B cell (primary cell): ENCODE measurements around the gene BRSK2. TPM values are rescaled to one million over a fixed set of nuclear protein-coding genes. Genes with fewer than 3 reads are reported as not detected.

Experiments
- ATAC-seq: fragments of 200-7000 bp; cut with Tn5 transposase; one replicate; pipeline ENCODE4 v1.10.0; 2021; ENCODE audit warnings: low read depth, mild to moderate bottlenecking, moderate number of reproducible peaks, moderate library complexity
- CTCF ChIA-PET: fragments of 350-600 bp; sonication (Branson Sonifier 250); formaldehyde crosslinking; loops from one replicate; lab custom pipeline; 2021; ENCODE audit warnings: antibody characterized with exemption, inconsistent platforms; lab: Charles Lee
- POLR2A ChIA-PET: fragments of 350-600 bp; sonication (Branson Sonifier 250); formaldehyde crosslinking; loops from one replicate; lab custom pipeline; 2021; ENCODE audit warnings: antibody characterized with exemption; lab: Charles Lee
- DNase-seq: peaks from one replicate; pipeline ENCODE4 v3.0.0; 2013
- H2AFZ ChIP-seq: 2 replicates; pipeline ENCODE4 v1.6.1; 2012; ENCODE audit warnings: mild to moderate bottlenecking, low read depth, low read length; ENCODE audit not compliant: insufficient read depth, poor library complexity, severe bottlenecking
- H3K27ac ChIP-seq, 2 donors: 1 replicate in 1 of 2; 2 replicates in 1 of 2; pipeline ENCODE4 v1.5.1; 2012 to 2013; ENCODE audit warnings: low read length in 2 of 2, mild to moderate bottlenecking in 2 of 2, moderate library complexity in 1 of 2
- H3K27me3 ChIP-seq, 4 experiments: fragments of 200-600 bp in 1 of 4; sonication (generic) in 1 of 4; replicated peaks in 1 of 4; 1 replicate in 2 of 4; 2 replicates in 2 of 4; pipeline versions ENCODE4 v1.6.1 to v1.7.0; 2013 to 2016; ENCODE audit warnings: low read length in 3 of 4, mild to moderate bottlenecking in 2 of 4, mixed read lengths in 1 of 4, moderate library complexity in 1 of 4; ENCODE audit not compliant: insufficient read depth in 4 of 4, control insufficient read depth in 3 of 4; ENCODE audit errors: control extremely low read depth in 1 of 4
- H3K36me3 ChIP-seq, 2 experiments: replicated peaks in 1 of 2; 1 replicate in 1 of 2; 2 replicates in 1 of 2; pipeline versions ENCODE4 v1.6.1 to v1.7.1; 2013; ENCODE audit warnings: low read length in 1 of 2; ENCODE audit not compliant: insufficient read depth in 2 of 2, control insufficient read depth in 1 of 2; ENCODE audit errors: control extremely low read depth in 1 of 2, extremely low read depth in 1 of 2
- H3K4me1 ChIP-seq, 2 donors: fragments of 200-600 bp in 1 of 2; sonication (generic) in 1 of 2; 1 replicate in 1 of 2; 2 replicates in 1 of 2; pipeline versions ENCODE4 v1.5.1 to v1.6.1; 2013 to 2017; ENCODE audit warnings: low read length in 2 of 2; ENCODE audit not compliant: control insufficient read depth in 2 of 2, insufficient read depth in 2 of 2
- H3K4me2 ChIP-seq: replicated peaks from 2 replicates; pipeline ENCODE3; 2012; ENCODE audit warnings: mild to moderate bottlenecking, low read depth, low read length; ENCODE audit not compliant: poor library complexity, severe bottlenecking
- H3K4me3 ChIP-seq, 5 experiments: fragments of 200-600 bp in 1 of 5; sonication (generic) in 1 of 5; 1 replicate in 3 of 5; 2 replicates in 2 of 5; pipeline versions ENCODE4 v1.5.1 to v1.7.0; 2011 to 2016; ENCODE audit warnings: low read length in 4 of 5, mild to moderate bottlenecking in 4 of 5, low read depth in 2 of 5, control low read depth in 1 of 5, moderate library complexity in 1 of 5; ENCODE audit not compliant: insufficient read depth in 1 of 5; ENCODE audit errors: control extremely low read depth in 1 of 5, extremely low read depth in 1 of 5
- H3K79me2 ChIP-seq: fragments of 200-600 bp; sonication (generic); one replicate; pipeline ENCODE4 v1.6.0; 2016; ENCODE audit warnings: low read length; ENCODE audit not compliant: control insufficient read depth, insufficient read depth
- H3K9ac ChIP-seq: fragments of 200-600 bp; sonication (generic); 2 replicates; pipeline ENCODE4 v1.6.1; 2017; ENCODE audit warnings: mild to moderate bottlenecking, low read length, moderate library complexity
- H3K9me3 ChIP-seq, 3 donors: one replicate each; pipeline versions ENCODE4 v1.6.1 to v1.7.1; 2013; ENCODE audit warnings: low read length in 2 of 3; ENCODE audit not compliant: control insufficient read depth in 2 of 3, insufficient read depth in 1 of 3; ENCODE audit errors: control extremely low read depth in 1 of 3
- H4K20me1 ChIP-seq: 2 replicates; pipeline ENCODE4 v1.6.0; 2012; ENCODE audit warnings: mild to moderate bottlenecking, low read length; ENCODE audit not compliant: insufficient read depth, control insufficient read depth, poor library complexity, severe bottlenecking
- H3K27ac Mint-ChIP-seq: one replicate; pipeline ENCODE4 v1.8.0; 2021; ENCODE audit warnings: mixed read lengths
- H3K27me3 Mint-ChIP-seq: one replicate; pipeline ENCODE4 v1.8.0; 2021; ENCODE audit warnings: mixed read lengths
- H3K4me1 Mint-ChIP-seq: one replicate; pipeline ENCODE4 v1.8.0; 2021; ENCODE audit warnings: mixed read lengths
- H3K4me3 Mint-ChIP-seq: one replicate; pipeline ENCODE4 v1.8.0; 2021; ENCODE audit warnings: mixed read lengths
- H3K9me3 Mint-ChIP-seq: one replicate; pipeline ENCODE4 v1.8.0; 2022; ENCODE audit warnings: mixed read lengths; ENCODE audit not compliant: insufficient read depth
- CTCF ChIP-seq: fragments of 200-600 bp; IDR thresholded peaks from one replicate; pipeline ENCODE4 v1.8.0; 2022; ENCODE audit warnings: antibody characterized with exemption, mild to moderate bottlenecking
- EZH2 ChIP-seq: IDR thresholded peaks from 2 replicates; pipeline ENCODE4 v1.6.1; 2012; ENCODE audit warnings: borderline replicate concordance, low read depth, mild to moderate bottlenecking, moderate library complexity, low read length; ENCODE audit not compliant: insufficient read depth, poor library complexity, severe bottlenecking
- WGBS: methylation state at CpG from one replicate; pipeline ENCODE4 v1.1.5; 2013; ENCODE audit warnings: missing lambda C conversion rate; ENCODE audit not compliant: insufficient coverage; 5-methylcytosine and 5-hydroxymethylcytosine counted together
- intact Hi-C: fragments of 100-400 bp; cut with micrococcal nuclease; formaldehyde crosslinking; loops from one replicate; pipeline ENCODE4 v1.10.0; 2022
- polyA plus RNA-seq: library from polyadenylated mRNA; depleted of rRNA; stranded (reverse); fragments of >200 nt; gene quantifications from 2 replicates; pipeline ENCODE4 v1.2.3, GENCODE V29; 2012
- total RNA-seq, 2 donors: library from RNA; stranded (reverse); fragments of 120-200 nt in 1 of 2; gene quantifications; 1 replicate in 1 of 2; 2 replicates in 1 of 2; pipeline versions ENCODE4 v1.2.3 to v1.2.4, GENCODE V29; 2013 to 2022

The BRSK2 gene
- total and polyA plus RNA-seq, 2 donors (not counting 1 experiment from before 2014, with no cell fraction given), result 0.51 to 0.79 TPM

- Histone ChIP-seq H3K9me3 (peaks cover 0 to 9% (median 0%) of the 10 kb centered on the region in 3 donors), H3K4me3 (no peak overlapping the region), H3K36me3 (no peaks in the 10 kb centered on the region), H4K20me1 (no peaks in the 10 kb centered on the region), H2AFZ (no peak overlapping the region), H3K27ac (no peak overlapping the region), H3K27me3 (peaks cover 0 to 11% (median 4%) of the 10 kb centered on the region in 4 experiments), H3K79me2 (no peaks in the 10 kb centered on the region), H3K4me2 (no peak overlapping the region), H3K9ac (no peak overlapping the region), H3K4me1 (no peaks in the 10 kb centered on the region)
- TF ChIP-seq EZH2 (no peak), CTCF (no peak)
- POLR2A ChIA-PET, result no interaction called here
- no peak for DNase-seq
- no peak overlapping the region for H3K27ac Mint-ChIP-seq
- CTCF ChIA-PET, result interaction anchor here (0.5 kb wide), 1 partner anchor 77 kb away, joined by 4 read pairs; no protein-coding TSS in a partner anchor
- intact Hi-C loops, result no loop called here
- WGBS, result 86% methylated on average over 24 of the region's 24 CpGs
- H3K27me3 Mint-ChIP-seq, result peaks cover 3% of the 10 kb centered on the region
- no peaks in the 10 kb centered on the region for H3K4me1 Mint-ChIP-seq
- no peaks in the 10 kb centered on the region for H3K9me3 Mint-ChIP-seq
- ATAC-seq, result no peak
- no peak overlapping the region for H3K4me3 Mint-ChIP-seq
Observed at GRCh38 chr11:1405186-1406020, 15.7 kb downstream of the BRSK2 start.
